ENCODE measurements around the gene HOXB8.

HOXB8 gene

DNA sequence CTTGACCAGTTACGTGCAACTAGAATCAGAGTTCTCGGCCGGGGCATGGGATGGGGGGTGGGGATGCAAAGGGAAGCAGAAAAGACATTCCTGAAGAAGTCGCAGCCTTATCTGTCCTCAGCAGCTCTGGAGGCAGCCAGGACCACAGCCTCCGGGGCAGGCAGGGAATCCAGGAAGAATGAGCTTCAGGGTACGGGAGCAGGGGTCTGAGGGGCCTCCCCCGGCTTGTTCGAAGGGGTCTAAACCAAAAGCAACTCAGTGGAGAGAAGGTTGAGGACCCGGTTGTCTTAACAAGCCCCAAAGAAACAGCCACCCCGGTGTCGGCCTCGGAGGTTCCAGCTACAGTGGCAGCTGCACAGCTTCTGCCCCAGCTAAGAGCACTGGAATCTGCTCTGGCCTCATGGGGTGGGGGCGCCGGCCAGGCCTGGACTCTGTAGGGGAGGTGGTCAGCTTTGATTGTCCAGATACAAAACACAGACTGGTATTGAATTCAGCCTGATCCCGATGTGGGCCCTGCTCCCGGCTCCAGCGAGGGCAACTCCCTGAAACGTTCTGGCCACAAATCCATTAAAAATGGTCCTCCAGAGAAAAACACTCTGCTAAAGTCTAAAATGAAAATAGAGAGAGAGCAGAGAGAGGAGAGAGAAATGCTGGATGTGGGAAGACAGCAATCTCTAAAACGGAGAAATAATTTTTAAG is 44.6 kb downstream of the HOXB8 start:
- in situ Hi-C loops (cut with MboI; ENCODE audit: low sequenced_read_pairs) = no loop called here

DNA sequence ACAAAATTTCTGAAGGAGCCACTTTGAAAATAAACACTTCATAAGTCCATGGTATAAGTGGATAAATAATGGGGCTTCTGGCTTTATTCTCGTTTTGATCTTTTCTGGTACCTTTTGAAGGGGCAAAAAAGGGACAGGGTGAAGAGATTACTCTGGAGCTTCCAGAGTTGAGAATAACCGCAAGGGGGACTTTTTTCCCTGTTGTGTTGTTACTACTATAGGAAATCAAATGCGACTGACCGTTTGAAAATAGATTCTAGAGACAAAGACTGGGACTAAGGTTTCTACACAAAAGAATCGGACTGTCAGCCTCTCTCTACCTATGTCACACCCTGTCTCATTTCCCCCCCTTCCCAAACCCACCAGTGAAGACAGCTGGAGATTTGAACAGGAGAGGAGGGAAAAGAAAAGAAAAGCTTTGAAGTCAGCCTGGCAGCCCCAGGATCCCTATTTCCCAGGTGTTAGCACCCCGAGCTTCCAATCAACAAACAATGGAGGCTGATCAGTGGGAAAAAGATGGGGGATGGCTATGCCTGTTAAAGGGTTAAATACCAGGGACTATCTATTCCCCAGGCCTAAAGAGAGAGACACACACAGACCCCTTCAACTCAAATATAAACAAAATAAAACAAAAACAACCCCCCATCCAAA is 45.3 kb downstream of the HOXB8 start:
- in situ Hi-C loops (cut with MboI; ENCODE audit: low sequenced_read_pairs) = no loop called here

DNA sequence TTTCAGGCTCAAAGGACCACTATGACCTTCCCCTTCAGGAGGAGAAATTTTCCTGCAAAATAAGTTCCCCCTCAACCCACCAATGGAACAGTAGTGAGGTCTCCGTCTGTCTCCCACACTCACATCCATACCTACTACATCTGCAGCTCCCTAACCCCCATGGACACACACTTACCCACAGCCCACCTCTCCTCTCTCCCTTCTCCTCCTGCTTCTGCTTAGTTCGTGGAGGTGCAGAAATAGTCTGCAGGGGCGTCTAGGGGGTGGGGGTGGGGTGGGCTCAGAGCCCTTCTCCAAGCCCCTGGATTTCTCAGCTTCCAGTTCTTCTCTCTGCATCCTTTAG is 45.9 kb downstream of the HOXB8 start:
- in situ Hi-C loops (cut with MboI; ENCODE audit: low sequenced_read_pairs) = no loop called here

DNA sequence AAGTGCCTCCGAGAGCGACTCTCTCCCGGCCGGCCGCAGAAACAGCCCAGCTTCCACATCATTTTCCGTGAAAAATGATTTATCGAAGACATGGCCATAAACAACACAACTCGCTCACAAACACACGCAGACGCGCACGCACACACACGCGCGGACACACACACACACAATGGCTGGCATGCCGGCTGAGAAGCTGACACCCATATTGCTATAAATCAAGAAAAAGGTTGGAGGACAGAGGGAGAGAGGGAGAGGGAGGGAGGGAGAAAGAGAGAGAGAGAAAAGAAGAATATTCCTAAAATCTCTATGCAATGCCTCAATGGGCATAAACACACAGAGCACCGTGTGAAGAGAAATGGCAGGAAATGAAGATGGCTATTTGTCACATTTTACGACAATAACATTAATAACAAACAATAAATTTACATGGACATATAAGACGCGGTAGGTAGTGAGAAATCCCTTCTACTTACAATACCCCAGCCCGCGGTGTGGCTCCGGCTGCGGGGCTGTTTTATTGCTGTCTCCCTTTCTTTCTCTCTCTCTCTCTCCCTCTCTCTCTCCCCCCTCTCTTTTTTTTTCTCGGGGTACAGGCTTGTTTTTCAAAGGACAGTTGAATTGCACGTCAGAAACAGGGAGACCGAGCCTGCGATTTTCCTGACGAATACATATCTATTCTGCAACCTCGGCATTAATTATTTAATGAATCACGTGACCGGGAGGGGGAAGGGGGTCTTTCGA is 46.4 kb downstream of the HOXB8 start:
- in situ Hi-C loops (cut with MboI; ENCODE audit: low sequenced_read_pairs) = no loop called here

DNA sequence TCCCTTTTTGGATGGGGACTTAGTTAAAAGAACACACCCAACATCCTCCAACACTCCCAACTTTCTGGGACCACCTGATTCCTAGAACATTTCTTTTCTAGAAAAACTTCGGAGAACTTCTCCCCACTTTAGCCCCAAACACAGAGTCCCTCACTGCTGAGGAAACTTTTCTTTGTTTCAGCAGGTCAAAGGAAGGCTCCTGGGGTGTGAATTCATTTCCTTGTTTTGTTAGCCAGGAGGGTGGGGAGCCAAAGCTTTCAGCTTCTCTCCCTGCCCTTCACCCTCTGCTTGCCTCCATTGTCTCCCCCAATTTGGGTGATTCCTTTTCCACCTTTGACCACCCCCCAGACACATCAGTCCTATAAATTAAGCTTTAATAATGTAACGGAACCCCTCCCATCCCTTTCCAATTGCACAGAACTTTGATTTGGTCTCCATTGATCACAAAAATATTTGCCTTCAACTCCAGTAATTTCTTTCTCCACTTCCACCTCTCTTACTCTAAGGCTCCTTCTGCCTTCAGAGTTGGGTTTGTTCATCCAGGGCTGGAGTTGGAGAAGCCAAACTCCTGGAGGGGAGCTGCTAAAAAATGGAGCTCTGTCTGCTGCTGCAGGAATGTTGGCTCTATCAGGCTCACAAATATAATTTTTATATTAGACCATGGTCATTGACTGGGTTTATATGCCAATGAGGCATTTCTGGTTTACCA is 47.3 kb downstream of the HOXB8 start:
- in situ Hi-C loops (cut with MboI; ENCODE audit: low sequenced_read_pairs) = no loop called here

DNA sequence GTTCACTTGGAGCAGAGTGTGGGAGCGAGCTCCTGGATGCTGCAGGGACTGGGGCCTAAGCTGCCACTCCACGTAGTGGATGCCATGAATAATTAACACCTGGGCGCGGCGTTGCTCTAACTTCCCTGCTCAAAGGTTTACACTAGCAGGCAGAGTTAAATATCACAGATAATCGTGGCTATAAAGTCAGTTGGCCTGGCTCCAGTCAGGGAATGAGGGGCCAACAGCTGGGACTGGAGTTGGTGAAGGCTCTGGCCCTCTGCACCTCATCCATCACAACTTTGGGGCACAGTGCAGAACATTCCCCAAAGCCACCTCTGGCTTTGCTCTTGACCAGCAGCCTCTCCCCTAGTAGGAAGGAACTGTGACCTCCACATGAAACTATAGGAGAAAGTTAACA is 47.9 kb downstream of the HOXB8 start:
- in situ Hi-C loops (cut with MboI; ENCODE audit: low sequenced_read_pairs) = no loop called here

DNA sequence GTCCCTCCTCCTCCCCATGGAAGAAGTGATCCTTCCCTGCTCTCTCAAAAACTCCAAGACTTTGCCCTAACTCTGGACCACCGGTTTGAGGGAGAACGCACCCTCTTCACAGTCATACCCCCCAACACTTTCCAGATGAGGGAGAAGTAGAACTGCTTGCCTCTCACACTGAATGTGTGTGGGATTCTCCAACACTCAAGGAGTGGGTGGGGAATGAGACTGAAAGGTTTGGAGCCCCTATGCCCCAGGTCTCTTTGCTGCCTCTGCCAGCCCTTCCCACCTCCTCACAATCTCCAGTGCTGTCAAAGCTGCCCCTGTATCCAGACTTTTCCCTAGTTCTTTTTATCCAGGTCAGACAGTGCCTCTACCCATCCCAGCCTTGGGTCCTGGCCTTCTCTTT is 48.4 kb downstream of the HOXB8 start:
- in situ Hi-C loops (cut with MboI; ENCODE audit: low sequenced_read_pairs) = no loop called here

DNA sequence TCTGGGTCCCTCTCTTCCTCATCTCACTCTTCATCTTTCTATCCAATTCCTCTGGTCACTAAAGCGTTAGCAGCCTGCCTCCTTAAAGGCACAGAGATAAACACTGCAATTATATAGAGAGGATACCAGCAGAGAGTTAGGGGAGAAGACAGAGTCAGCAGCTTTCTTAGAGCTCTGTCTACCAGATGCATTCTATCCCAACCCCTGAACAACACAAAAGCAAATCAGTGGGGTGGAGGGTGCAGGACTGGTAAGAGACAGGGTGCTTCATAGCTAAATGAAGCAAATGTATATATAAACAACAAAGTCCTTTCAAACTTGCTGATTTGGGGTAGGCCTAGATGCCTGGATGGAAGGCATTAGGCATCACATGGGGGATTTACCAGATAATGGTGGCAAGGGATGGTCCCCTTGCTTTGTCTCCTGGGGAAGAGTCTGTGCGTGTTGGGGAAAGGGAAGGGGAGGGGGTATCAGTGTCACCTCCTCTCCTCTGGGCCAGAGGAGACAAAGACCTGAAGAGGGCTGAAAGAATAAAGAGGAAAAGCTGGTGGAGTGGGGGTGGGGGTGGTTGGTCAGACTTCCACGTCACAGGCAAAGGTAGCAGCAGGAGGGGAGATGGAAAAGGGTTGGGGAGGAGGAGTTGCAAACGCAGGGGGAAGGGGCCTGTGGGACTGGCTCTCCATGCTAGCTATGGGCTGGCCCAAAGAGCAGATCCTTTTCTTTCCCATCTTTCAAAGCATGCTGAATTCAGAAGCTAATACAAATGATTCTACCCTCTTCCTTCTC is 49.0 kb downstream of the HOXB8 start:
- in situ Hi-C loops (cut with MboI; ENCODE audit: low sequenced_read_pairs) = no loop called here

DNA sequence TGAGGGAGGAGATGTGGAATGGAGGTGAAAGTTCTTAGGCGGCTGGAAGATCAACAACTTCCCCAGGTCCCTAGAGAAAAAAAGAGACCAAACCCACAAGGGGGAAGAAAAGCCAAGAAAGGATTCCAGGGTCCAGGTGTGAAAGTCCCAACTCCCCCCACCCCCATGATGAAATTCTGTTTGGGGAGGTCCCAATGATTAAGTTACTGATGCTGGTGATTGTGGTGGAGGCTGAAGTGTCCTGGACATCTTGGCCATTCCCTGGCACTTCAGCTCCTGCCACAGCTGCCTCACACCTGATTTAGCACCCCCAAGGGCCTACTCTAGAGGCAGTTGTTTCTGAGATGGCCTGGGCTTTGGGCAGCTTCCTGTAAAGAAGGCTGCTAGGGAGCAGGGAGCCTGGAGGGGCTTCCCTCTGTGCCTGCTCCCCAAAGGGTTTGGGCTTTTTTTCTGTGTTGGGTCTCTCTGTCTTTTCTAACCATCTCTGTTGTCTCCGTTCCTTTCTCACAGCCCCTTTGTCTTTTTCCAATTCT is 50.0 kb downstream of the HOXB8 start:
- in situ Hi-C loops (cut with MboI; ENCODE audit: low sequenced_read_pairs) = no loop called here

DNA sequence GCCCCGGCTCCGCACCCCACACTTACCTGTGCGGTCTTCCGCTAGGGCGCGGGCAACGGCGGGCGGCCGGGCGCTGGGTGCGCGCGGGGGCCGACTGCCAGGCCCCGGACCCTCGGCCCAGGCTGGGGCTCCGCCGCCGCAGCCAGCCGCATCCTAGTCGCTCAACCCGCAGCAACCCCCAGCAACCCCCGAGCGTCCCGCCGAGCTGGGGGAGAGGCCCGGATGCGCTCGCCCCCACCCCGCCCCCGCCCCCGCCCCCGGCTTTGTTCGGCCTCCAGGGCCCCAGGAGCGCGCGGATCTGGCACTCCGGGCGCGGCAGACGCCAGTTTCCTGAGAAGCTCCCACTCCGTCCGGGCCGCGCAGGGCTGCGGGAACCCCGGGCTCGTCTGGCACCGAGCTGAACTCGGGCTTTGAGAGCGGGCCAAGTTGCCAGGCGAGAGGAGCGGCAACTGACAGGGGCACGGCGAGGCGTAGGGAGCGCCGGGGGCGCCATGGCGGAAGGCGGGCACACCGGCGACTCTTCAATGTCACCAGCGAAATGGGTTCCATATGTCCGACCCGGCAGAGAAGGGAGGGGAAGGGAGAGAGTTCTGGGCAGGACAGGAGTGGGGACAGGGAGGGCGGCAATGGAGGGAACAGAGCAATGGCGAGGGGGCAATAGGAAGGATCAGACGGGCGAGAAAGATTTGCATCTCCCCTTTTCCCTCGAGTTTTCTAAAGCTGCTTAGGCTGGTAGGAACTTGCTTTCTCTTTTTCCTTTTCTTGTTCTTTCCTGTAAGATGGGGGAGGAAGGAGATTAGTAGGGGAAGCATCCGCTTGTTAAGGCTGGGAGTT is 50.7 kb downstream of the HOXB8 start:
- in situ Hi-C loops (cut with MboI; ENCODE audit: low sequenced_read_pairs) = no loop called here

DNA sequence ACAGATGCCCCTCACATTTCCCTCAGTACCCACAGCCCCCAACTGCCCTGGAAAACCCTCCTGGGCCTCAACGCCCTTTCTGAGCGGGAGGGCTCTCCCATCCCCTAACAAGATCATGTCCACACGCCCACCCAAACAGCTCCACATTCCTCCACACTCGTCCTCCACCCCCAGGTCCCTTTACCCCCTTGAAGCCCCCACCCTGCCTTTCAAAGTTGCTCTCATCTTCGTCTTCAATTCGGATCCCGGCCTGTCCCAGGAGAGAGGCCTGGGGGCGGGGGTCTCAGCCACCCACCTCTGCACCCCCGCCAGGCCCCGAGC is 51.3 kb downstream of the HOXB8 start:
- in situ Hi-C loops (cut with MboI; ENCODE audit: low sequenced_read_pairs) = no loop called here

DNA sequence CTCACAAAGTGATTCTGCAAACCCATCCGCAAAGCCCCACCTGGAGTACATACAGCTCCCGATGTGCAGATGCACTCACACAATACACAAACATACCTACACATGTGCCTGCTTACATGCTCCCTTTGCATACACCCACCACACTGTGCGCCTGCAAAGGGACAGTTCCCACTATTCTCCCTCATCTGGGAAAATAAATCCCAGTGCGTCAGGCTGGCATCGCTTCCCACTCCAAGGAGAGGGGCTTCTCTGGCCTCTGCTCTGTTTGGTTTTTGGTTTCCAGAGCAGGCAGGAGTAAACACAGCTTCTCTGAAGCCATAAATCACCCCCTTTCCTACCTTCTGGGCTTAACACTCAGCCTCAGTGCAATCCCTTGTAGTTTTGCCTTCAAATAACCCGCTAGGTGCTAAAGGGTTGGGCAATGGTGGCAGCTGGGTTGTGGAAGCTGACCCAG is 51.7 kb downstream of the HOXB8 start:
- in situ Hi-C loops (cut with MboI; ENCODE audit: low sequenced_read_pairs) = no loop called here

DNA sequence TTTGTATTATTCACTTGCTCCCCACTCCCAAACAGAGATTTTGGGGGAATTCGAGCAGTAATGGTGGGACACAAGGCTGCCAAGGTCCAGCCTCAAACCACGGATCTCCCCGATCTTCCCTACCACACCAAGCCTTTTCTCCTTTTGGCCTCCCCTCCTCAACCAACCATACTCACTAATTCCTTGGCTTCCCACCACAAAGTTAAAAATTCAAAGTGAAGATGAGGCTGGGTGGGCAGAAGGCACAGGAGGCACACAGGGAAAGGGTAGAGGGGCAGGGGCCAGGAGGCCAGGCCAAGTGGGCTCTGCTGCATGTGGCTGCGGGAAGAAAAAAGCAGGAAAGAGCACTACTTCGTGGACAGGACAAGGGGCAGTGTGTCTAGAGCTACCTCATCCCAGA is 52.2 kb downstream of the HOXB8 start:
- in situ Hi-C loops (cut with MboI; ENCODE audit: low sequenced_read_pairs) = no loop called here
